Measurements from ENCODE around the gene BCLAF3. TPM values are rescaled to one million over a fixed set of nuclear protein-coding genes. Genes with fewer than 3 reads are reported as not detected.

Gene BCLAF3
- polyA plus RNA-seq, result 2.9 TPM

- peak within 1 kb of the TSS; percentile 82 to 95 (median 88) for H3K4me3 Mint-ChIP-seq
- H3K27ac Mint-ChIP-seq, result peak within 1 kb of the TSS; percentile 74 to 95 (median 92)
- no peaks in the 10 kb centered on the region for H3K9me3 Mint-ChIP-seq
- H3K27me3 Mint-ChIP-seq, result no peaks in the 10 kb centered on the region
- H3K4me1 Mint-ChIP-seq, result peaks cover 8 to 19% (median 17%) of the 10 kb centered on the region in 3 donors
- peaks cover 2% of the 10 kb centered on the region for H3K36me3 Mint-ChIP-seq
Observed at GRCh38 chrX:19990556-19991349, at the start of gene BCLAF3. Gene BCLAF3 (minus strand): TSS chrX:19991061. CDS start chrX:19970264, 20,797 bp downstream.

- H3K27me3 Mint-ChIP-seq, result peaks cover 3% of the 10 kb centered on the region
- H3K27ac Mint-ChIP-seq, result no peak overlapping the region
- no peak overlapping the region for H3K4me3 Mint-ChIP-seq
- H3K4me1 Mint-ChIP-seq, result peaks cover 0 to 2% (median 2%) of the 10 kb centered on the region in 3 donors
- peaks cover 9% of the 10 kb centered on the region for H3K36me3 Mint-ChIP-seq
- no peaks in the 10 kb centered on the region for H3K9me3 Mint-ChIP-seq
Observed at GRCh38 chrX:20038966-20039365, 48.1 kb upstream of the BCLAF3 start.

DNA sequence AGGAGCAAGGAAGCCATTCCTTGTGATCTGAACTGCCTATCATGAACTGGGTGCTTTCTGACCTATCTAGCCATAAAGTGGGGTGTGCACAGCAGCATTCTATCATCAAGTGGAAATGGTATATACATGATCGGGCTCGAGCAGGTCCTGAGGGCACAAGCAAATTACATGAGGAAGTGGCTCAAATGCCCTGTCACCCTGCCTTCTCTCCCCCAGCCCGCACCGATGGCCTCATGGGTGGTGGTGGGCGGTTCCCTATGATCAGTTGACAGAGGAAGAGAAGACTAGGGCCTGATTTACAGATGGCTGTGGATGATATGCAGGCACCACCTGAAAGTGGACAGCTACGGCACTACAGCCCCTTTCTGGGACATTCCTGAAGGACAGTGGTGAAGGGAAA, 46.3 kb upstream of the BCLAF3 start:
- no peak overlapping the region for H3K4me3 Mint-ChIP-seq
- H3K27ac Mint-ChIP-seq, result no peak overlapping the region
- peaks cover 9% of the 10 kb centered on the region for H3K36me3 Mint-ChIP-seq
- no peaks in the 10 kb centered on the region for H3K9me3 Mint-ChIP-seq
- H3K27me3 Mint-ChIP-seq, result peaks cover 3% of the 10 kb centered on the region
- H3K4me1 Mint-ChIP-seq, result peaks cover 0 to 2% (median 2%) of the 10 kb centered on the region in 3 donors

DNA sequence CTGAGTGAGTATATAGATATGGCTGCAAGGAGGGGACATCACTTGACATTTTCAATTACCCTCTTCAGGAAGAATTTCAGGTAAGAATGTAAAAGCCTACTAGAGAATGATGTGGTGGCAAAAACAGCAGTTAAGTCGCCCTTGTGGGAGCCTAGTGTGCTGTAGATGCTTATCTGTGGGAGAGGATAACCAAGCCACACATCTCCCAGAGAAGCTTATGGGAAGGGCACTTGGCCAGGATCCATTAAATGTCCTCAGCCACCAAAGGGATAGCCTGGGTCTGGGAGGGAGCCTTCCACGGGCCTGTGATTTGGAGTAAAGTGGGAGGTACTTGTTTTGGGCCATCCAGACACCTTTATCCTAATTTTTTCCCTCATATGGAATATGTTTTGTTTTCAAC, 41.3 kb upstream of the BCLAF3 start:
- no peaks in the 10 kb centered on the region for H3K9me3 Mint-ChIP-seq
- H3K27ac Mint-ChIP-seq, result no peak overlapping the region
- peaks cover 0 to 8% (median 2%) of the 10 kb centered on the region in 3 donors for H3K4me1 Mint-ChIP-seq
- no peak overlapping the region for H3K4me3 Mint-ChIP-seq
- H3K27me3 Mint-ChIP-seq, result no peaks in the 10 kb centered on the region
- H3K36me3 Mint-ChIP-seq, result peaks cover 6% of the 10 kb centered on the region

- Mint-ChIP-seq H3K4me3 (no peak overlapping the region), H3K4me1 (peaks cover 0 to 6% (median 0%) of the 10 kb centered on the region in 3 donors), H3K27me3 (no peaks in the 10 kb centered on the region), H3K36me3 (peaks cover 5% of the 10 kb centered on the region), H3K9me3 (no peaks in the 10 kb centered on the region), H3K27ac (no peak overlapping the region)
Observed at GRCh38 chrX:20029728-20030127, 38.9 kb upstream of the BCLAF3 start.

DNA sequence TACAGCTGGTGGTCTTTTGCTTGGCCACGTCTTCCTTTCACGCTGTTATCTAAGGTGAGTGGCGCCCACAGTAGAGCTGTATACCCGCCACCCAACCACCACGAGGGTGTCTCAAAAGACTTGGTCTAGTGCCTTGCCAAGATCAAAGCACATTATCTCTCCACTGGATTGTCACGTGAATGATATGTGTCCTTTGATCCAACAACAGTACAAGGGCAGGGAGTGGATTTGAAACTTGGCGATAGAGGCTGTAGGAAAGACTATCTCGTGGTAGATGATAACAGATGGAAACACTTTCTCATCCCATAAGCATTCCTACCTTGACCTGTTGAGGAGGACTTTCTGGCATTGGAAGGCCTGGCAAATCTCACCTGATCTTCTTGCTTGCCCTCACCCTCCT, 37.7 kb upstream of the BCLAF3 start:
- peaks cover 0 to 6% (median 0%) of the 10 kb centered on the region in 3 donors for H3K4me1 Mint-ChIP-seq
- no peaks in the 10 kb centered on the region for H3K27me3 Mint-ChIP-seq
- H3K36me3 Mint-ChIP-seq, result peaks cover 5% of the 10 kb centered on the region
- no peak overlapping the region for H3K27ac Mint-ChIP-seq
- H3K9me3 Mint-ChIP-seq, result no peaks in the 10 kb centered on the region
- no peak overlapping the region for H3K4me3 Mint-ChIP-seq

DNA sequence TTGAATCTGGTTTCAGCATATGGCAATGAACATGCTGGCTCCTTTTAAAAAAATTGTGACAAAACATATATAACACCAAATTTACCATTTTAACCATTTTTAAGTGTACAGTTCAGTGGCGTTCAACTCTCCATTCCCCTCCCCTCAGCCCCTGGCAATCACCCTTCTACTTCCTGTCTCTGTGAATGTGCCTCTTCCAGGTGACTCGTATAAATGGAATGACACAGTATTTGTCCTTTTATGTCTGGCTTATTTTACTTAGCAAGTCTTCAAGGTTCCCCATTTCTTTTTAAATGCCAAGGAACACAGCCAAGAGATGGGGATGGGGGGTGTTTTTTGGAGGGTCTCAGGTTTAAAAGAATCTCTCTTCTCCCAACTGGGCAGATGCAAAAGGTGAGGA, 35.4 kb upstream of the BCLAF3 start:
- no peak overlapping the region for H3K27ac Mint-ChIP-seq
- no peak overlapping the region for H3K4me3 Mint-ChIP-seq
- peaks cover 4% of the 10 kb centered on the region for H3K36me3 Mint-ChIP-seq
- no peaks in the 10 kb centered on the region for H3K9me3 Mint-ChIP-seq
- H3K4me1 Mint-ChIP-seq, result peaks cover 0 to 6% (median 0%) of the 10 kb centered on the region in 3 donors
- no peaks in the 10 kb centered on the region for H3K27me3 Mint-ChIP-seq

- Mint-ChIP-seq H3K27me3 (peaks cover 4% of the 10 kb centered on the region), H3K4me1 (peaks cover 0 to 7% (median 5%) of the 10 kb centered on the region in 3 donors), H3K27ac (no peak overlapping the region), H3K9me3 (peaks cover 0 to 26% (median 11%) of the 10 kb centered on the region in 3 donors), H3K4me3 (no peak overlapping the region), H3K36me3 (peaks cover 1% of the 10 kb centered on the region)
Observed at GRCh38 chrX:20019672-20020365, 29.0 kb upstream of the BCLAF3 start.

DNA sequence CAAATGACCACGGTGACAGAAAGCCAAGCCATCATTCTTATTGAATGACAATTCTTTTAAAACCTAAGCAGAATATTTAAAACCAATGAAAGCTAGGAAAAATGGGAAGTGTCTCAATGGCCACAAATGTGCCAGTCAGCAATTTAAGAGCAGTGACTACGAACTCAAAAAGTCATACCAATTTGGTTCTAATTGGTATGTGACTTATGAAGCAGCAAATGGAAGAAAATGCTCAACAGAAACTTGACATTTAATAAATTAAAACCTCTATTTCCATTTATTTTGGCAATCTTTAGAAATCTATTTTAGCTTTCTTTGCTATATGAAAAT, 25.7 kb upstream of the BCLAF3 start:
- Mint-ChIP-seq H3K36me3 (peaks cover 1% of the 10 kb centered on the region), H3K27ac (no peak overlapping the region), H3K9me3 (peaks cover 0 to 28% (median 13%) of the 10 kb centered on the region in 3 donors), H3K4me3 (no peak overlapping the region), H3K27me3 (peaks cover 4% of the 10 kb centered on the region), H3K4me1 (peaks cover 0 to 7% (median 5%) of the 10 kb centered on the region in 3 donors)

DNA sequence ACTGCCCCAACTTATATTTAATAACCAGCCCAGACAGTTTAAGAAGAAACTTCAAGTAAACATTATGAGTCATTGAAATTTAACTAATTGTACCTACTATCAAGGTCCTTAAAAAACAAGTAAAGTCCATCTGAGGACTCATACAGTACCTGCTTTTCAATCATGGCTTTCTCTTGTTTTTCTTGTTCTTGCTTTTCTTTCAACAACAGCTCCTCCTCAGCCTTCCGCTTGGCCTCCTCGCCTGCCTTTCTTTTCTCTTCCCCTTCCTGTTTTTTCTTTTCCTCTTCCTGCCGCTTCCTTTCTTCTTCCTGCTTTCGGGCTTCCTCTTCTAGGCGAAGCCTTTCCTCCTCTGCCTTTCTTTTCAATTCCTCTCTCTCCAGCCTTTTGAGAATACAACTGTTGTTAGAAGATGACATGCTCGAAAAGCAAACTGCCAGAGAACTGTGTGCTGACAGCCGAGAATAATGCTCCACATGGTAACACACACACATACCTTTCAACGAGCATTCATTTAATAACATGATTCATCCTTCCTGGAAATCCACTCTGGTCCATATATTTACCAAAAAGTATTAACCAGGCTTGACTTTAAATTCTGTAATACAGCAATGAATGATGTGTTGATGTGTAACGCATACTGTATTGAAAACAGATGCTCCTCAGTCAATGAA, 25.2 kb upstream of the BCLAF3 start:
- Mint-ChIP-seq H3K27me3 (peaks cover 4% of the 10 kb centered on the region), H3K36me3 (peaks cover 1% of the 10 kb centered on the region), H3K9me3 (peaks cover 0 to 28% (median 13%) of the 10 kb centered on the region in 3 donors), H3K4me3 (no peak overlapping the region), H3K27ac (no peak overlapping the region), H3K4me1 (peaks cover 0 to 7% (median 5%) of the 10 kb centered on the region in 3 donors)

GRCh38 chrX:20015422-20015821, 24.6 kb upstream of the BCLAF3 start:
- Mint-ChIP-seq H3K4me3 (peak overlapping the region in 1 of 4 donors; percentile 34), H3K36me3 (peaks cover 1% of the 10 kb centered on the region), H3K4me1 (peaks cover 0 to 7% (median 5%) of the 10 kb centered on the region in 3 donors), H3K9me3 (peaks cover 0 to 28% (median 13%) of the 10 kb centered on the region in 3 donors), H3K27ac (no peak overlapping the region), H3K27me3 (peaks cover 4% of the 10 kb centered on the region)

- Mint-ChIP-seq H3K27me3 (no peaks in the 10 kb centered on the region), H3K36me3 (peaks cover 3% of the 10 kb centered on the region), H3K9me3 (peaks cover 0 to 20% (median 13%) of the 10 kb centered on the region in 3 donors), H3K4me1 (peaks cover 0 to 7% (median 3%) of the 10 kb centered on the region in 3 donors), H3K4me3 (no peak overlapping the region), H3K27ac (no peak overlapping the region)
Observed at GRCh38 chrX:20011608-20012007, 20.7 kb upstream of the BCLAF3 start.

DNA sequence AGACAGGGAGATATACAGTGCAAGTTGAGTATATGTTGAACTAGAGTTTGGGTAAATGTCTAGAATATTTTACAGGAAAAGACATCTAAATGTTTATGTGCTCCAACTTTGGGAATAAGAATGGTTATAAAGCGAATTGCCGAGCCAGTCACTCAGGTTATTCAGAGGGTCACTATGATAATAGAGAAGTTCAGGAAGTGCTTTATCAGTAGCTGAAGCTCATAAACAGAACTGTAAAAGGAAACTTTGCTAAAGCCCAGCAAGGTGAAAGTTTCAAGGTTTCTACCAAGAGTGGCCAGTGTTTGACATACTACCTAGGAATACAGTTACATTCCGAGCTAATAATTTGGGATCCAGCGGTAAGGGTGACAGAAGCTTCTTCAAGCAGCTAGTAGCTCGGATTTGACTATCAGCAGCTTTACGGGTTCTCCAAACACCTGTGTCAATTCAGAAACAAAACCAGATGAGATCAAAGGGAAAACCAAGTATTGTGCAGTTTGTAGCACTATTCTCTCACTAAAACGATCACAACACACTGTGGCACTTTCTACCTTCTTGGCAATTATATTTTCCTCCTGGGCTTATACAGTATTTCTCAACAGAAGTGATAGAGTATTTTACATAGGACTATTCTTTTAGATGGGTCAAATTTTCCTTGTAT, 17.2 kb upstream of the BCLAF3 start:
- Mint-ChIP-seq H3K9me3 (no peaks in the 10 kb centered on the region), H3K4me1 (no peaks in the 10 kb centered on the region), H3K4me3 (no peak overlapping the region), H3K27ac (no peak overlapping the region), H3K36me3 (peaks cover 2% of the 10 kb centered on the region), H3K27me3 (no peaks in the 10 kb centered on the region)

DNA sequence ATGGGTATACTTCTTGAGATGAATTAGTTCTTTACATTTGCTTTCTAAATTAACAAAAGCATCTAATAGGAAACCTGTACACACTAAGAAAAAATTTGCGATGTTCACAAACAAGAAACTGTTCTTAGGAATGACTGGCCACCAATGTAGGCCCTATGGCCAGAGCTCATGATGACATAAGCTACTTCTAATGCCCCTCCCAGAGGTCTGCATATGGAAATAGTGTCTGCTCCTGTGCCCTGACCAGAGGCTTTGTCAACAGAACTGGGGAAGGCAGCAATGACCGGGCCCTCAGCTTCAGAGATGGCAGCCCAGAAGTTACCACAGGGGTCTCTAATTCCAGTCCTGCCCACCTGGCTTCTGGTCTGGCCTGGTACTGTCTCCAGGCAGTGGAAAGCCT, 15.0 kb upstream of the BCLAF3 start:
- Mint-ChIP-seq H3K27ac (no peak overlapping the region), H3K36me3 (peaks cover 2% of the 10 kb centered on the region), H3K9me3 (no peaks in the 10 kb centered on the region), H3K4me3 (no peak overlapping the region), H3K4me1 (no peaks in the 10 kb centered on the region), H3K27me3 (no peaks in the 10 kb centered on the region)

DNA sequence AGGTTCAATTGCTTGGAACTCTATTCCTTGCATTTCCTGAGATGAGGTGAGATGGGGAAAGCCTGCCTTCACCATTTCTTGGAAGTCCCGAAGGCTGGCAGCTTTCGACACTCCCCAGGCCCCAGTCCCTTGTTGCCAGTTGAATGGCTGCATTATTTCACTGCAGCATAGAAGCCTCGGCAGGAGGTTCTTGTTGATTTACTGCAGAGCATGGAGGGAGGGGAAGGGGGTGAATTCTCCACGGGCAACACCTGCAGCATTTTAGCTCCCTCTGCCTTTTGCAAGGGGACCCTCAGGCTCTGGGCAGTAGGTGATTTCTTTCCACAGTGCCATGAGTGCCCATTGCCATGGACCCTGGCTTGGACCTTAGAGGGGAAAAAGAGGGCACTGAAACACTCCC, 10.7 kb upstream of the BCLAF3 start:
- Mint-ChIP-seq H3K9me3 (peaks cover 0 to 4% (median 0%) of the 10 kb centered on the region in 3 donors), H3K27me3 (peaks cover 5% of the 10 kb centered on the region), H3K4me3 (no peak overlapping the region), H3K4me1 (peaks cover 0 to 5% (median 0%) of the 10 kb centered on the region in 3 donors), H3K27ac (no peak overlapping the region), H3K36me3 (no peaks in the 10 kb centered on the region)

All from IgD-negative memory B cell (primary cell).